ENCODE data around the gene USP49.

The USP49 gene

GRCh38 chr6:41937861-41938574, 42.8 kb upstream of the USP49 start:
- Histone ChIP-seq H3K36me3 (ENCODE audit: insufficient read depth, low read length) (peaks cover 32% of the 10 kb centered on the region), H3K4me3 (ENCODE audit: low read depth in 1 of 2, low read length in 2 of 2) (no peak overlapping the region), H3K27me3 (ENCODE audit: control insufficient read depth in 1 of 2, insufficient read depth in 2 of 2, low read length in 2 of 2) (no peaks in the 10 kb centered on the region), H3K27ac (ENCODE audit: low read depth, low read length) (peak overlapping the region; percentile 81), H3K9me3 (ENCODE audit: low read length) (no peaks in the 10 kb centered on the region), H3K4me1 (ENCODE audit: insufficient read depth, low read length) (peaks cover 50% of the 10 kb centered on the region), H3K9ac (ENCODE audit: low read length) (no peak overlapping the region)

- Histone ChIP-seq H3K27ac (ENCODE audit: low read depth, low read length) (no peak overlapping the region), H3K4me1 (ENCODE audit: insufficient read depth, low read length) (peaks cover 48% of the 10 kb centered on the region), H3K9me3 (ENCODE audit: low read length) (no peaks in the 10 kb centered on the region), H3K36me3 (ENCODE audit: insufficient read depth, low read length) (peaks cover 38% of the 10 kb centered on the region), H3K9ac (ENCODE audit: low read length) (no peak overlapping the region), H3K27me3 (ENCODE audit: control insufficient read depth in 1 of 2, insufficient read depth in 2 of 2, low read length in 2 of 2) (no peaks in the 10 kb centered on the region), H3K4me3 (ENCODE audit: low read depth in 1 of 2, low read length in 2 of 2) (no peak overlapping the region)
Observed at GRCh38 chr6:41937472-41937860, 42.3 kb upstream of the USP49 start.

- no peak overlapping the region for H3K9ac ChIP-seq (ENCODE audit: low read length)
- H3K4me3 ChIP-seq (ENCODE audit: low read depth in 1 of 2, low read length in 2 of 2): no peak overlapping the region
- H3K4me1 ChIP-seq (ENCODE audit: insufficient read depth, low read length): peaks cover 44% of the 10 kb centered on the region
- H3K9me3 ChIP-seq (ENCODE audit: low read length): no peaks in the 10 kb centered on the region
- H3K36me3 ChIP-seq (ENCODE audit: insufficient read depth, low read length): peaks cover 50% of the 10 kb centered on the region
- H3K27me3 ChIP-seq (ENCODE audit: control insufficient read depth in 1 of 2, insufficient read depth in 2 of 2, low read length in 2 of 2): no peaks in the 10 kb centered on the region
- H3K27ac ChIP-seq (ENCODE audit: low read depth, low read length): peak overlapping the region; percentile 4
Observed at GRCh38 chr6:41936073-41936837, 41.1 kb upstream of the USP49 start.

- Histone ChIP-seq H3K36me3 (ENCODE audit: insufficient read depth, low read length) (peaks cover 56% of the 10 kb centered on the region), H3K27ac (ENCODE audit: low read depth, low read length) (no peak overlapping the region), H3K9ac (ENCODE audit: low read length) (no peak overlapping the region), H3K27me3 (ENCODE audit: control insufficient read depth in 1 of 2, insufficient read depth in 2 of 2, low read length in 2 of 2) (no peaks in the 10 kb centered on the region), H3K4me1 (ENCODE audit: insufficient read depth, low read length) (peaks cover 43% of the 10 kb centered on the region), H3K4me3 (ENCODE audit: low read depth in 1 of 2, low read length in 2 of 2) (no peak overlapping the region), H3K9me3 (ENCODE audit: low read length) (no peaks in the 10 kb centered on the region)
Observed at GRCh38 chr6:41935685-41936072, 40.5 kb upstream of the USP49 start.

GRCh38 chr6:41935193-41935574, 40.0 kb upstream of the USP49 start:
- Histone ChIP-seq H3K9ac (ENCODE audit: low read length) (no peak overlapping the region), H3K36me3 (ENCODE audit: insufficient read depth, low read length) (peaks cover 61% of the 10 kb centered on the region), H3K27ac (ENCODE audit: low read depth, low read length) (no peak overlapping the region), H3K4me3 (ENCODE audit: low read depth in 1 of 2, low read length in 2 of 2) (no peak overlapping the region), H3K9me3 (ENCODE audit: low read length) (no peaks in the 10 kb centered on the region), H3K4me1 (ENCODE audit: insufficient read depth, low read length) (peaks cover 38% of the 10 kb centered on the region), H3K27me3 (ENCODE audit: control insufficient read depth in 1 of 2, insufficient read depth in 2 of 2, low read length in 2 of 2) (no peaks in the 10 kb centered on the region)

- Histone ChIP-seq H3K4me3 (ENCODE audit: low read depth in 1 of 2, low read length in 2 of 2) (no peak overlapping the region), H3K27ac (ENCODE audit: low read depth, low read length) (no peak overlapping the region), H3K9me3 (ENCODE audit: low read length) (no peaks in the 10 kb centered on the region), H3K9ac (ENCODE audit: low read length) (no peak overlapping the region), H3K27me3 (ENCODE audit: control insufficient read depth in 1 of 2, insufficient read depth in 2 of 2, low read length in 2 of 2) (no peaks in the 10 kb centered on the region), H3K4me1 (ENCODE audit: insufficient read depth, low read length) (peaks cover 32% of the 10 kb centered on the region), H3K36me3 (ENCODE audit: insufficient read depth, low read length) (peaks cover 67% of the 10 kb centered on the region)
Observed at GRCh38 chr6:41934278-41935192, 39.4 kb upstream of the USP49 start.

- Histone ChIP-seq H3K9me3 (ENCODE audit: low read length) (no peaks in the 10 kb centered on the region), H3K36me3 (ENCODE audit: insufficient read depth, low read length) (peaks cover 87% of the 10 kb centered on the region), H3K27ac (ENCODE audit: low read depth, low read length) (no peak overlapping the region), H3K27me3 (ENCODE audit: control insufficient read depth in 1 of 2, insufficient read depth in 2 of 2, low read length in 2 of 2) (no peaks in the 10 kb centered on the region), H3K4me1 (ENCODE audit: insufficient read depth, low read length) (peaks cover 10% of the 10 kb centered on the region), H3K4me3 (ENCODE audit: low read depth in 1 of 2, low read length in 2 of 2) (no peak overlapping the region), H3K9ac (ENCODE audit: low read length) (no peak overlapping the region)
Observed at GRCh38 chr6:41932378-41932777, 37.2 kb upstream of the USP49 start.

- Histone ChIP-seq H3K4me1 (ENCODE audit: insufficient read depth, low read length) (peaks cover 4% of the 10 kb centered on the region), H3K9ac (ENCODE audit: low read length) (no peak overlapping the region), H3K36me3 (ENCODE audit: insufficient read depth, low read length) (peaks cover 88% of the 10 kb centered on the region), H3K4me3 (ENCODE audit: low read depth in 1 of 2, low read length in 2 of 2) (no peak overlapping the region), H3K27me3 (ENCODE audit: control insufficient read depth in 1 of 2, insufficient read depth in 2 of 2, low read length in 2 of 2) (no peaks in the 10 kb centered on the region), H3K9me3 (ENCODE audit: low read length) (no peaks in the 10 kb centered on the region), H3K27ac (ENCODE audit: low read depth, low read length) (no peak overlapping the region)
Observed at GRCh38 chr6:41931792-41932191, 36.6 kb upstream of the USP49 start.

GRCh38 chr6:41929924-41930323, 34.7 kb upstream of the USP49 start:
- H3K27me3 ChIP-seq (ENCODE audit: control insufficient read depth in 1 of 2, insufficient read depth in 2 of 2, low read length in 2 of 2): no peaks in the 10 kb centered on the region
- H3K9me3 ChIP-seq (ENCODE audit: low read length): no peaks in the 10 kb centered on the region
- H3K4me1 ChIP-seq (ENCODE audit: insufficient read depth, low read length): no peaks in the 10 kb centered on the region
- no peak overlapping the region for H3K4me3 ChIP-seq (ENCODE audit: low read depth in 1 of 2, low read length in 2 of 2)
- peaks cover 69% of the 10 kb centered on the region for H3K36me3 ChIP-seq (ENCODE audit: insufficient read depth, low read length)
- no peak overlapping the region for H3K27ac ChIP-seq (ENCODE audit: low read depth, low read length)
- no peak overlapping the region for H3K9ac ChIP-seq (ENCODE audit: low read length)

GRCh38 chr6:41927253-41927652, 32.1 kb upstream of the USP49 start:
- H3K4me1 ChIP-seq (ENCODE audit: insufficient read depth, low read length): peaks cover 8% of the 10 kb centered on the region
- H3K27me3 ChIP-seq (ENCODE audit: control insufficient read depth in 1 of 2, insufficient read depth in 2 of 2, low read length in 2 of 2): no peaks in the 10 kb centered on the region
- no peak overlapping the region for H3K27ac ChIP-seq (ENCODE audit: low read depth, low read length)
- H3K9me3 ChIP-seq (ENCODE audit: low read length): no peaks in the 10 kb centered on the region
- no peak overlapping the region for H3K4me3 ChIP-seq (ENCODE audit: low read depth in 1 of 2, low read length in 2 of 2)
- peaks cover 50% of the 10 kb centered on the region for H3K36me3 ChIP-seq (ENCODE audit: insufficient read depth, low read length)
- no peak overlapping the region for H3K9ac ChIP-seq (ENCODE audit: low read length)

GRCh38 chr6:41922154-41922553, 27.0 kb upstream of the USP49 start:
- no peak overlapping the region for H3K27ac ChIP-seq (ENCODE audit: low read depth, low read length)
- peaks cover 29% of the 10 kb centered on the region for H3K4me1 ChIP-seq (ENCODE audit: insufficient read depth, low read length)
- H3K9ac ChIP-seq (ENCODE audit: low read length): peak overlapping the region; percentile 96

More at GRCh38 chr6:41922154-41922553, 27.0 kb upstream of the USP49 start:
- Histone ChIP-seq H3K9me3 (ENCODE audit: low read length) (no peaks in the 10 kb centered on the region), H3K36me3 (ENCODE audit: insufficient read depth, low read length) (peaks cover under 1% of the 10 kb centered on the region), H3K4me3 (ENCODE audit: low read depth in 1 of 2, low read length in 2 of 2) (peak overlapping the region; percentile 91 to 96), H3K27me3 (ENCODE audit: control insufficient read depth in 1 of 2, insufficient read depth in 2 of 2, low read length in 2 of 2) (no peaks in the 10 kb centered on the region)

Measured in muscle layer of colon (tissue), 2 donors.